HG03280 (cell line): Measurements from ENCODE around the gene ANAPC7.
"Not testable (repeated sequence)": the region's sequence is repeated elsewhere in the genome, so short reads cannot be mapped to it uniquely, and the experiment has no call there.

Experiments used
- ATAC-seq: cut with Tn5 transposase; IDR thresholded peaks from one replicate; pipeline ENCODE4 v1.9.1; 2021; ENCODE audit warnings: mild to moderate bottlenecking, moderate library complexity; ENCODE audit not compliant: unreplicated experiment

The ANAPC7 gene

GRCh38 chr12:110373962-110374611 is 29.4 kb downstream of the ANAPC7 start:
- ATAC-seq: no peak

GRCh38 chr12:110373425-110373824 is 30.1 kb downstream of the ANAPC7 start:
- no peak for ATAC-seq

DNA sequence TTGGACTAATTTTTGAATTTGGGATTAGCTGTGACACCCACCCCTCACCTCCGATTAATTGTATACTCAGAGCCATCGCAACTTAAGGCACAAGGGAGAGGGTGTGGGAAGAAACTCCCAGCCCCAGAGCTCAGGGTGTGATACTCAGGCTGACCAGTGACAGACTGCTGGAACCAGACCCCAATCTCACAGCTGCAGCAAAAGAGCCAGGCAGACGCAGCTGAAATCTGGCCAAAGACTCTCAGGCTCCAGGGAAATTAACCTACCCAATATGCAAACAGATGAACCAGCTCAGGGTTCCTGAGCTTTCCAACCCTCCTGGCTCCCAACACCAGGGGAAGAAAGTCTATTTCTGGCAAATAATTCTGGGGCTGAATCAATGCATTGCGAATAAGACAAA is 30.5 kb downstream of the ANAPC7 start:
- ATAC-seq: no peak

GRCh38 chr12:110372056-110372425 is 31.5 kb downstream of the ANAPC7 start:
- ATAC-seq: no peak

DNA sequence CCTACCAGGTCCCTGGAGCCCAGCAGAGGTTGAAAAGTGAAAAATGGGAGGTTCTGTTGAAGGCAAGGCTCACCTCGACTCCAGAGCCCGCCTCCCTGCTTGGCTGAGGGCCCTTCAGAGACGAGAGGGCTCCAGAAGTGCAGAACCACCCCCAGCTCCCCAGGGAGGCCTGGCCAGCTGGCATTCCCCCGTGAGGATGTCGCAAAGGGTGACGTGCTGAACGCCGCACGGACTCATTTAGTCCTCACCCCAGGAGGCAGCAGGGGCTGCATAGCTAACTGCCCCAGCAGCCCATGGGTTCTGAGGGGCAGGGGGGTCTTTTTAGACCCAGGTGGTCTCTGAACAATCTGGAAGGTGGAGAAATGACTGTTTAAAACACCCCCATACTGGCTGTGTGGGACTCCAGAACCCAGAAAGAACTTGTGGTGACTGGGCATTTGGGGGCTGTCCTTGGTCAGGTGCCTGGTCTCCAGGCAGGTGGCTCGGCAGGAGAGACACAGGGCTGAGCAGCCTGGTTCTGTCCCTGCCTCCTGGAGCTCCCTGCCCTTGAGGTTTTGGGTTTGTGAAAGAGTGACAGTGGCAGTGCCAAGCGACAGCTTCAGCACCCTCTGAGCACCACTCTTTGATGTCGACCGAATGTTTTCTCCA is 32.0 kb downstream of the ANAPC7 start:
- no peak for ATAC-seq

DNA sequence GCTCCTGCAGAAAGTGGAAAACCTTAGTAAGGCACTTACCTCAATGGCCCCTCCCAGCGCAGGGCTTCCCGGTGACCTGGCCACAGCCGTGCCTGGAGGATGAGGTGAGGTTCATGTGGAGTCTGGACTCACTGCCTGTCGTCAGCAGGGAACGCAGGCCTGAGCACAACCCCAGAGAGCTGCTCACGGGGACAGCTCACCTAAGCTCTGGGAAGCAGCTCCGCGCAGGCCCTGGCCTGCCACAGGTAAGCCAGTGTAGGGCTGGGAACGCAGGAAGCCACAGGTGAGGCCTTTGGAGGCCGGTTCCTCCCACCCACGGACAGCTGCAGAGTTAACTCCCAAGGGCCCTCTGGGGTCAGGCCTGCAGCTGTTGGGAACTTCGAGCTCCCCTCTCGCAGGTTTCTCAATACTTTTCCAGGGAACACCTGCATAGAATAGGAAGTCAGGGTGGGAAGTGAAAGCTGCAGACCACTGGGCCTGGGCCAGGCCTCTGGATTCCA is 32.7 kb downstream of the ANAPC7 start:
- ATAC-seq: no peak

- ATAC-seq: no peak
These were observed 33.5 kb downstream of the ANAPC7 start for GRCh38 chr12:110369992-110370391.

DNA sequence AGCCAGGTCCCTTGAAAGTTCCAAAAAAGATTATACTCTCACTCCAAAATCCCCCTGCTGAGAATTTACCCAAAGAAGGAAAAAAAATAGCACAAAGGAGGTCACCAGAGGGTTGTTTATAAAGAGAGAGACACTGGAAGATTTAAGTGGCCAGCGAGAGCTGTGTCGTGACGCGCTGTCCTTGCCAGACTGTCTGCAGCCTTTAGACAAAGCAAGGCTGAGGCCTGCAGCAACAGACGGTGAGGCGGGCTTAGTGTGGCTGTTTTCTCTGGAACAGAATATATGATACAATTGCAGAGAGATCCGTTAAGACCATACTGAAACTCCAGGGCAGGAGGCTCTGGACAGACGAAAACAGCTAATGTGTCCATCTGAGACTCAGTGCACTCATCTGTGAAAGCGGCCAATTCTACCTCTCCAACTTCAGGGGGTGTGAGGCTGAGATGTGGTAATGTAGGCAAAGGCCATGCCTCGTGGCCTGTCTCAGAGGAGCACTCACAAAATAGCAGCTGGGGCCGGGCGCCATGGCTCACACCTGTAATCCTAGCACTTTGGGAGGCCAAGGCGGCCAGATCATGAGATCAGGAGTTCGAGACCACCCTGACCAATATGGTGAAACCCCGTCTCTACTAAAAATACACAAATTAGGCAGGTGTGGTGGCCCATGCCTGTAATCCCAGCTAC is 36.2 kb downstream of the ANAPC7 start:
- ATAC-seq: no peak

- ATAC-seq: no peak
These were observed 37.0 kb downstream of the ANAPC7 start for GRCh38 chr12:110366321-110367142.

DNA sequence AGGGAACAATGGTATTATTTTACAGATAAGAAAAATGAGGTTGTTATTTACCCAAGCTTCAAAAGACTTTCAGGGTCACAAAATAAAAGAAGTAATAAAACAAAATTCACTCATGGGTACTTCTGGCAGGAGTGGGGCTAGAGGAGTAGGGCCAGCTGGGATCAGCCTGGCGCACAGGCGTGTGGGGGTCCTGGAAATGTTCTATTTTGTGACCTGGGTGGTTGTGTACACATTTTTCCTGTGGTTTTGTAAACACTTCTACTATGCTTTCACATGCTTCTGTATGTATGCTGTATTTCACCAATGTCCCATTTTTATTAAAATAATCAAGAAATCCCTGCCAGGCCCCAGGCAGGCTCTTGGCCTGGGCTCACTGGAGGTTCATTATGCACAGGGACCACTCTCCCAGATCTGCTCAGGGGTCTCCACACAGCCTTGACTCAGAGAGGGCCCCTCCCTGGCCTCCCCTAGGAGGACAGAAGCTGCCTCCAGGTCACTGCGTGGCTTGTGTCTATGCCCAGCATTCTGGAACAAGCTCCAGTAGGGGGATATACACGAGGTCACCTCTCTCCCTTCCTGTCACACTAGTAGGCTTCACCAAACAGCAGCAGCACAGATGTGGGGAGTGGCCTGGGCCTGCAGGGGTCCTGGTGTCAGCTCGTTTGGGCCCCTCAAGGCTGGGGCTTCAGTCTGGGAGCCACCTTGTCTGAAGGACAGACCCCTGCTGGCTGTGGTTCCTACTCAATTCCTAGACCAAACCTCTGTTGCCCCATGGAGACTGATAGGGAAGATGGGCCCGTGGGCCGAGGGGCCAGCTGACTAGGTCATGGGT is 37.8 kb downstream of the ANAPC7 start:
- ATAC-seq: no peak

- no peak for ATAC-seq
These were observed 42.3 kb downstream of the ANAPC7 start for GRCh38 chr12:110361216-110361615.

- not testable (repeated sequence) for ATAC-seq
These were observed 45.0 kb downstream of the ANAPC7 start for GRCh38 chr12:110358384-110359097.

DNA sequence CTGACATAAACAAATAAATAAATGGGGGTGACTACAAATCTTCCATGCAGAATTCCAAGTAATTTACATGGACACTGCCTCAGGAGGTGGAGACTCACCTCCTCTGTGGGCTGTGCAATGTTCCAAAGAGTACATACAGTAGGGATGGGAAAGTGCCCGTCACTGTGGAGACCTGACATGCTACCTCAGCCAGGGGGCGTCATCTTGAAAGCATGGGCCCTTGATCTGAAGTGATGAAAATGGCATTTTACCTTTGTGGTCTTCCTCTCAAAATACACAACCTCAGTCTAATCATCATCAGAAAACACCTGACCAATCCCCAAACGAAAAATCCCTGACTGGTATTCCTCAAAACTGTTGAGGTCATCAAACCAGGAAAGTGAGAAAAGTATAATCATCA is 48.4 kb downstream of the ANAPC7 start:
- ATAC-seq: no peak

- ATAC-seq: no peak
These were observed 49.2 kb downstream of the ANAPC7 start for GRCh38 chr12:110354172-110354780.

DNA sequence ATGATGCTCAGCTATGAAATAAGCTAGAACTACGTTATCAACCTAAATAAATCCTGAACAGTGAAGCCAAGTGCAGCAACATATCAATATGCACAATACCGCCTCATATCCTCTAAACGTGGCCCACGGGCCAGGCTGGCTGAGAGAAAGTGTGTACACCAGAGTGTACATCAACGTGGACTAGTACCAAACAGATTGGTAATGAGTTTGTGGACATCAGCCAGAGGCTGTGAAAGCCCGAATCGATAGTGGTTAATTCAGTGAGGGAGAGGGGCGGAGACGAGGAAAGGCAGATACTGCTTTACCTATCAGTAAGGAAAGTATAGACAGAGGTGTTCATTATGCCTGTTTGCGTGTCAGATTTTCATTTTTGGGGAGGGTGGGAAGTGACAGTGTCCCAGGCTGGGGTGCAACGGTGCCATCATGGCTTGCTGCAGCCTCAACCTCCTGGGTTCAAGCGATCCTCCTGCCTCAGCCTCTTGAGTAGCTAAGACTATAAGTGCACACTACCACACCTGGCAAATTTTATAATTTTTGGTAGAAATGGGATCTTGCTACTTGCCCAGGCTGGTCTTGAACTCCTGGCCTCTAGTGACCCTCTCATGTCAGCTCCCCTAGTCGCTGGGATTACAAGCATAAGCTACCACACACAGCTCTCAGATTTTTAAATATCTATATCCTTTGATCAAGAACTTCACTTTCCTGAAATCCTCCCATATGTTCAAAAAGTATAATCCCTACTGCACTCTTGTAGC is 50.1 kb downstream of the ANAPC7 start:
- no peak for ATAC-seq

DNA sequence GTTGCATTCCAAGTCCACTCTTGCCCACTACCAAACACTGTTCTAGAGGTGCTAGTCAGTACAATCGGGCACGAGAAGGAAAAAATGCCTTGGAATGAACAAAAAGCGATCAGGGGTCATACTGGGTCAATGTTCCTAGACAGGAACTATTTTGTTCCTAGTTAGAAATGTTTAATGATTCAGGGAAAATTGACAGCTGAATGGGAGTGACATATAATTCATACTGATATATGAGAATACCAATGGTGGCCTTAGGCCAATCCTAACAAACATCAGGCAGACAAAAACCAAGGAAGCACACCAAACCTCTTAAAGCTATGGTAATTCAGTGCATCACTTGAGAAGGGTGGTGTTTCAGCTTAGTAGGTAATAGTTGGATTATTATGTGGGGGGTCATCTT is 51.1 kb downstream of the ANAPC7 start:
- no peak for ATAC-seq

DNA sequence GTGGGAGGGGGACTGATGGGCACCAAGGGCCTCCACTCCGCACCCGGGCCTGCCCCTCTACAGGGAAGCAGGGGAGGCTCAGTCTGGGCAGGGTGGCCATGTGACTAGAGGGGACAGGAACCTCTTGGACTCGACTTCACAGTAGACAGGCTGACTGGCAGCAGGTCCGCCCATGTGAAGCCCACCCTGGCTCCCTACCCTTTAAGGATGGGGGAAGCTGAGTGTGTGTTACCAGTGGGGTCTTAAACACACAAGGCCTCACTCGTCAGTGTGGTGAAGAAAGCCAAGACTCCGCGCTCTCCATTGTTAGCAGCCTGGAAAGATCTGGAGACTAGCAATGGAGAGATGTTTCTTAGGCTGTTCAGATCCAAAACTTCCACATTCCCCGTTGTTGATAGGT is 52.4 kb downstream of the ANAPC7 start:
- no peak for ATAC-seq

DNA sequence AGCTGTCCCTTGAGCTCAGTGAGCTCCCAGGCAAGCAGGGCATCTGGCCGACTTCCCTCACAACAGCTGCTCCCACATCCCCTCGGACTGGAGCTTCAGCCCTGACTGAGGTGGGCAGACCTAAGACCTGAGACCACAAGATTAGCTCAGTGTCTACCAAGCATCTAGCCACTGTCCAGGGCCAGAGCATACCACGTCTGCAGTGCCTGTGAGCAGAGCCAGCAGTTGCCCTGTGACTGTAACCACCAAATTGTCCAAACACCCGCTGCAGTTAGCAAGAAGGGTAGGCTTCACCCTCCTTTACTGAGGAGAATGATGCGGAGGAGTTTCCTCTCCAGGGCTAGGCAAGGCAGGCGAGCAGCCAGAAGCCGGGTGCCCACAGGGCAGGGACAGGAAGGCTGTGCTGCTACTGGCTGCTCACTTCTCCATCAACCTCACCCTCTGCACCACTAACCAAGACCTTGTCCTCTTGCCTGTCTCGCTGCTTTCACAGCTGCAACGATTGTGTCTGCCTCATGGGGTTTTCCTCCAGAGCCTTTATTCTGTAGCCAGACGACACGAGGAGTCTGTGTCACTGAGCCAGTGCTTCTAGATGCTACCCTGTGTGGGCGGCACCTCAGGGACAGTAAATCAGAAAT is 53.9 kb downstream of the ANAPC7 start:
- ATAC-seq: no peak
